ENCODE data around the gene WWOX. TPM values are rescaled to one million over a fixed set of nuclear protein-coding genes. Genes with fewer than 3 reads are reported as not detected.

Gene WWOX
- total RNA-seq, 6 experiments from 2014 or later, result 0.46 to 3.4 (median 1.3) TPM

DNA sequence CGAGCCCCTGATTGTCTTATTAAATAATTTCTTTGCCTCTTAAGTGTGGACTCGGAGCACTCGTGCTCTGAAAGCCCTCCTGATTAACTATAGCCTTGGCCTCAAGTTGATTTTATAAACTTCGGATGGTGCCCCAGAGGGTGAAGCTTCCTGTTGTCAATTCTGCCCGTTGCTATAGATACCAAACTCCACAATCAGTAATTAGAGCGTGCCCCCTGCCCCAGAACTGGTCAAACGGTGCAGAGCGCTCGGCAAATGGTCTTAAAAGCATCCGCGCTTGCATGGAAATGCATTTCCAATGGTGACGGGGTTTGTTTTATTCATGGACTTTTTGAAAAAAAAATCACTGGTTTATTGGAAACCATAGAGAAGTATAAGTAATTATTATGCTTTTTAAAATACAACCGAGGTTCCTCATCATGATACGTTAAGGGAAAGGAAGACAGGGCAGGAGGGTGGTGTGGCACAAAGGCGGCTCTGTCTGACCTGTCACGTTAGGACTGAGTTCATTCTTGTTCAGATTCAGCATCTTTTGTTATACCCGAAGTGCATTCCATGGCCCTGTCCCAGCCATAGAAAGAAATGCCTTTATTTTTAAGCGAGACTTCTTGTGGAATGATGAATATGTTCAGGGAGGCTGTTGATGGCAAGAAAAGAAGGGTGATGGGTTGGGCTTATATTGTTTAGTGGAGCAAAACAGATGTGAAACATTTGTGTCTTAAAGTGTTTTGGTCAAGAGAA, 1024.7 kb downstream of the WWOX start:
- H3K4me3 Mint-ChIP-seq, result no peak overlapping the region
- no peak for DNase-seq
- no peaks in the 10 kb centered on the region; the same call in 1 of the 2 replicates for H3K36me3 Mint-ChIP-seq (ENCODE audit: low read depth)
- no peak overlapping the region for H3K27ac Mint-ChIP-seq
- peaks cover 48% of the 10 kb centered on the region for H3K9me3 Mint-ChIP-seq
- TF ChIP-seq, protein P1, sequence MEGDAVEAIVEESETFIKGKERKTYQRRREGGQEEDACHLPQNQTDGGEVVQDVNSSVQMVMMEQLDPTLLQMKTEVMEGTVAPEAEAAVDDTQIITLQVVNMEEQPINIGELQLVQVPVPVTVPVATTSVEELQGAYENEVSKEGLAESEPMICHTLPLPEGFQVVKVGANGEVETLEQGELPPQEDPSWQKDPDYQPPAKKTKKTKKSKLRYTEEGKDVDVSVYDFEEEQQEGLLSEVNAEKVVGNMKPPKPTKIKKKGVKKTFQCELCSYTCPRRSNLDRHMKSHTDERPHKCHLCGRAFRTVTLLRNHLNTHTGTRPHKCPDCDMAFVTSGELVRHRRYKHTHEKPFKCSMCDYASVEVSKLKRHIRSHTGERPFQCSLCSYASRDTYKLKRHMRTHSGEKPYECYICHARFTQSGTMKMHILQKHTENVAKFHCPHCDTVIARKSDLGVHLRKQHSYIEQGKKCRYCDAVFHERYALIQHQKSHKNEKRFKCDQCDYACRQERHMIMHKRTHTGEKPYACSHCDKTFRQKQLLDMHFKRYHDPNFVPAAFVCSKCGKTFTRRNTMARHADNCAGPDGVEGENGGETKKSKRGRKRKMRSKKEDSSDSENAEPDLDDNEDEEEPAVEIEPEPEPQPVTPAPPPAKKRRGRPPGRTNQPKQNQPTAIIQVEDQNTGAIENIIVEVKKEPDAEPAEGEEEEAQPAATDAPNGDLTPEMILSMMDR (IDR thresholded peaks at IDR 0.05), result no peak
- H3K4me1 Mint-ChIP-seq (ENCODE audit: low read depth), result no peaks in the 10 kb centered on the region
- peaks cover 2% of the 10 kb centered on the region; the same call in 1 of the 2 replicates for H3K27me3 Mint-ChIP-seq (ENCODE audit: insufficient read depth)

DNA sequence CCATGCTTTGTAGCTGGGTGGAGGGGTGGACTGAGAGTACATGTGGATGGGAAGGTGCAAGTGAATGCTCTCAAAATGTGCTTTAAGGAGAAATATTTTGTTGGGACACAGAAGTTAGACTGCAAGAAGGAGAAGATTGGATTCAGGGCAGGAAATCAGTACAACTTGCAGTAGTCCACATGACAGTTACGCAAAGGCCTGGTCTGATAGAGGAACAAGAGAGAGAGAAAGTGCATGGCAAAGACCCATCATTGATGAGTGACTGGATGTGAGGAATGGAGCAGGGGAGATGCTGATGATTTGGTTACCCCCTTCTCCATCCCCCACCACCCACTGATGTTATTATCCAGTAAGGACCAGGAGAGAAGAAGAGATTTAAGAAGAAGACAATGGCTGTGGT, 1028.3 kb downstream of the WWOX start:
- H3K27me3 Mint-ChIP-seq (ENCODE audit: insufficient read depth), result no peaks in the 10 kb centered on the region
- no peaks in the 10 kb centered on the region; the same call in 1 of the 2 replicates for H3K36me3 Mint-ChIP-seq (ENCODE audit: low read depth)
- no peak overlapping the region for H3K27ac Mint-ChIP-seq
- no peak overlapping the region for H3K4me3 Mint-ChIP-seq
- TF ChIP-seq, protein P1 (IDR thresholded peaks at IDR 0.05), result no peak
- H3K4me1 Mint-ChIP-seq (ENCODE audit: low read depth), result no peaks in the 10 kb centered on the region
- no peak for DNase-seq
- peaks cover 42% of the 10 kb centered on the region for H3K9me3 Mint-ChIP-seq

DNA sequence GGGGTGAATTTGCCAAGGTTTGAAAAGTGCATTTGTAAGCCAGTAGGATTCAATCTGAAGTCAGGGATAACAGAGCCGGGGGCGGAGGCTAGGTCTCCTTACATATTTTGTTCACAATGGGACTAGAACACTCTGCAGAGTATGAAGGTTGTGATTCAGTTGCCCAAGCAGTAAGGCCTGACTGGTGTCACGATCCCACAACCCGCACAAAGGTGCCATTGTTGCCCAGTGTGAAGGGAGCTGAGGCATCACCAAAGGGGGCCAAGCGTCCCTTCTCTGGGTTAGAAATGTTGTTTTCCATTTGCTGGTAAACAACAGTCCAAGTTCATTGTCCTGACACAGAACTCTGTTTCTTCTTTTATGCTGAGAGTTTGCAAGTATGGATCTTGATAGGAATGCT, 1029.3 kb downstream of the WWOX start:
- TF ChIP-seq, protein P1 (IDR thresholded peaks at IDR 0.05), result no peak
- H3K4me1 Mint-ChIP-seq (ENCODE audit: low read depth), result no peaks in the 10 kb centered on the region
- no peaks in the 10 kb centered on the region; the same call in 1 of the 2 replicates for H3K36me3 Mint-ChIP-seq (ENCODE audit: low read depth)
- no peak for DNase-seq
- no peak overlapping the region for H3K27ac Mint-ChIP-seq
- no peak overlapping the region for H3K4me3 Mint-ChIP-seq
- H3K27me3 Mint-ChIP-seq (ENCODE audit: insufficient read depth), result no peaks in the 10 kb centered on the region
- peaks cover 47% of the 10 kb centered on the region for H3K9me3 Mint-ChIP-seq

DNA sequence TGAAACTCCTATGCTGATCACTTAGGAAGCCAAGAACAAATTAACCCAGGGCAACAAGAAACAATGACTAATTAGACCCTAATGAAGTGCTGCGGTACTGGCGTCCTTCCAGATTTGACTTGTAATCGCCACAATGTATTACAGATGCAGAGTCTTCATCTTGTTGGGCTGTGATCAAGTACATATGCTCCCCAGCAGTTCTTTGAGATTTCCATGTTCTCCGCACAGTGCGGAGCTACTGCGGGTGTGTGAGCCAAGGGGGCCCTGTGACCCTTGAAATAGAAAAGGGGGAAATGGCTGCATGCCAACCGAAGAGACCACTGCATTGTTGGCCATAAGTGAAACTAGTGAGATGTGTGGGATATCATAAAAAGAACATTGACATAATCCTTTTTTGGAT, 1031.2 kb downstream of the WWOX start:
- H3K4me1 Mint-ChIP-seq (ENCODE audit: low read depth), result no peaks in the 10 kb centered on the region
- H3K9me3 Mint-ChIP-seq, result peaks cover 52% of the 10 kb centered on the region
- H3K36me3 Mint-ChIP-seq (ENCODE audit: low read depth), result no peaks in the 10 kb centered on the region; the same call in 1 of the 2 replicates
- no peak for DNase-seq
- TF ChIP-seq, protein P1 (IDR thresholded peaks at IDR 0.05), result no peak
- no peak overlapping the region for H3K4me3 Mint-ChIP-seq
- H3K27me3 Mint-ChIP-seq (ENCODE audit: insufficient read depth), result no peaks in the 10 kb centered on the region
- H3K27ac Mint-ChIP-seq, result no peak overlapping the region

DNA sequence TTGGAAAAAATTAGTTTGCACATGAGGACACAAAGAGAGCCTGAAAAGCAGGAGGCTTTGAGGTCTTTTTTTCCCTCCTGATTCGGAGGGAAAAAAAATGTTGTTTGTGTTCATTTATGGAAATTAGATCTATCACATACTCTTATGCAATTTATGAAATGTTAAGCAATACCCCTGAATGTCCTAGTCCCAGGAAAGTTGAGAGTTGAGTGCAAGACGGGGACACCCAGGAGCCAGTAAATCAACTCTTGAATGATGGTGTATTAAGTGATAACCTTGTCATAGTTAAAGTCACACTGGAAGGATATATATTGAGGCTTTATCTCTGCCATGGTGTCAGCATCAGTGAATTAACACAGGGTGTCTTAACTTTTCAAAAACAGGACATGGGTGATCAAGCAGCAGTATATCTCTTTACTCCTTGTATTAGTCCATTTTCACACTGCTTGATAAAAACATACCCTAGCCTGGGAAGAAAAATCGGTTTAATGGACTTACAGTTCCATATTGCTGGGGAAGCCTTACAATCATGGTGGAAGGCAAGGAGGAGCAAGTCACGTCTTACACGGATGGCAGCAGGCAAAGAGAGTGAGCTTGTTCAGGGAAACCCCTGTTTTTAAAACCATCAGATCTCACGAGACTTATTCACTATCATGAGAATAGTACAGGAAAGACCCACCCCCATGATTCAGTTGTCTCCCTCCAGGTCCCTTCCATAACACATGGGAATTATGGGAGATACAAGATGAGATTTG, 1032.0 kb downstream of the WWOX start:
- DNase-seq, result no peak
- no peaks in the 10 kb centered on the region for H3K27me3 Mint-ChIP-seq (ENCODE audit: insufficient read depth)
- peaks cover 49% of the 10 kb centered on the region for H3K9me3 Mint-ChIP-seq
- no peaks in the 10 kb centered on the region; the same call in 1 of the 2 replicates for H3K36me3 Mint-ChIP-seq (ENCODE audit: low read depth)
- no peaks in the 10 kb centered on the region for H3K4me1 Mint-ChIP-seq (ENCODE audit: low read depth)
- H3K27ac Mint-ChIP-seq, result no peak overlapping the region
- H3K4me3 Mint-ChIP-seq, result no peak overlapping the region
- TF ChIP-seq, protein P1 (IDR thresholded peaks at IDR 0.05), result no peak
